Endodermal cell (in vitro differentiated cells): ENCODE measurements around the gene PAX8. TPM values are rescaled to one million over a fixed set of nuclear protein-coding genes. Genes with fewer than 3 reads are reported as not detected.

Experiments
- DNase-seq: peaks from one replicate; pipeline ENCODE4 v3.0.0-alpha.2; 2017
- H3K27ac ChIP-seq: 2 replicates; pipeline ENCODE4 v1.5.1; 2013; ENCODE audit warnings: mild to moderate bottlenecking, low read depth, low read length, moderate library complexity
- H3K27me3 ChIP-seq: 2 replicates; pipeline ENCODE4 v1.6.1; 2013; ENCODE audit warnings: mild to moderate bottlenecking, low read length, moderate library complexity; ENCODE audit not compliant: insufficient read depth, control insufficient read depth, poor library complexity, severe bottlenecking
- H3K36me3 ChIP-seq: 2 replicates; pipeline ENCODE4 v1.7.0; 2013; ENCODE audit warnings: mild to moderate bottlenecking, low read length, moderate library complexity; ENCODE audit not compliant: control insufficient read depth, insufficient read depth
- H3K4me1 ChIP-seq: one replicate; pipeline ENCODE4 v1.7.0; 2013; ENCODE audit warnings: low read length; ENCODE audit not compliant: control insufficient read depth, insufficient read depth
- H3K4me3 ChIP-seq: 2 replicates; pipeline ENCODE4 v1.5.1; 2013; ENCODE audit warnings: mild to moderate bottlenecking, low read length, moderate library complexity
- H3K9ac ChIP-seq: 2 replicates; pipeline ENCODE4 v1.6.1; 2013; ENCODE audit warnings: mild to moderate bottlenecking, low read length, moderate library complexity; ENCODE audit not compliant: poor library complexity, severe bottlenecking; ENCODE audit errors: extremely low read depth
- H3K9me3 ChIP-seq: 2 replicates; pipeline ENCODE4 v1.6.1; 2013; ENCODE audit warnings: mild to moderate bottlenecking, low read length, moderate library complexity; ENCODE audit not compliant: control insufficient read depth
- H3K27ac Mint-ChIP-seq: 2 replicates; pipeline ENCODE4 v1.8.0; 2020; ENCODE audit warnings: mixed read lengths
- H3K27me3 Mint-ChIP-seq: 2 replicates; pipeline ENCODE4 v1.8.0; 2021; ENCODE audit warnings: mild to moderate bottlenecking, mixed read lengths; ENCODE audit not compliant: insufficient read depth
- H3K36me3 Mint-ChIP-seq: 2 replicates; pipeline ENCODE4 v1.8.0; 2020; ENCODE audit warnings: low read depth, mixed read lengths
- H3K4me1 Mint-ChIP-seq: 2 replicates; pipeline ENCODE4 v1.8.0; 2020; ENCODE audit warnings: mixed read lengths
- H3K4me3 Mint-ChIP-seq: 2 replicates; pipeline ENCODE4 v1.8.0; 2020; ENCODE audit warnings: mild to moderate bottlenecking, moderate library complexity, mixed read lengths
- H3K9me3 Mint-ChIP-seq: 2 replicates; pipeline ENCODE4 v1.8.0; 2020; ENCODE audit warnings: mild to moderate bottlenecking, mixed read lengths
- WGBS, 2 experiments: methylation state at CpG; one replicate each; pipeline versions ENCODE4 v1.1.5 to v1.1.7; 2013; ENCODE audit warnings: missing lambda C conversion rate in 2 of 2, mixed read lengths in 1 of 2; ENCODE audit not compliant: insufficient coverage in 1 of 2, insufficient read length in 1 of 2; 5-methylcytosine and 5-hydroxymethylcytosine counted together
- total RNA-seq, 2 donors: library from RNA; stranded (reverse); fragmentation: NEBNext Ultra II Directional in 1 of 2; extraction: Animal tissue kit (Norgen Biotek cat#: 25700) in 1 of 2; gene quantifications; 2 replicates in 1 of 2; 3 replicates in 1 of 2; pipeline ENCODE4 v1.2.1, GENCODE V29; 2021
- TF ChIP-seq, protein P1 (sequence below): fragments of 200-600 bp; sonication (generic); conservative IDR thresholded peaks from 2 replicates; pipeline ENCODE4 v1.5.0; 2021; ENCODE audit warnings: antibody characterized with exemption, mild to moderate bottlenecking

Gene PAX8
- total RNA-seq, 2 donors from 2014 or later, result 0.09 to 0.11 TPM

- Histone ChIP-seq H3K27ac (no peak overlapping the region), H3K27me3 (no peaks in the 10 kb centered on the region), H3K9ac (no peak overlapping the region), H3K4me1 (no peaks in the 10 kb centered on the region), H3K36me3 (no peaks in the 10 kb centered on the region), H3K4me3 (no peak overlapping the region), H3K9me3 (no peaks in the 10 kb centered on the region)
- H3K9me3 Mint-ChIP-seq, result no peaks in the 10 kb centered on the region
- no peaks in the 10 kb centered on the region for H3K36me3 Mint-ChIP-seq
- no peak overlapping the region for H3K27ac Mint-ChIP-seq
- H3K4me3 Mint-ChIP-seq, result no peak overlapping the region
- DNase-seq, result no peak
- TF ChIP-seq, protein P1, sequence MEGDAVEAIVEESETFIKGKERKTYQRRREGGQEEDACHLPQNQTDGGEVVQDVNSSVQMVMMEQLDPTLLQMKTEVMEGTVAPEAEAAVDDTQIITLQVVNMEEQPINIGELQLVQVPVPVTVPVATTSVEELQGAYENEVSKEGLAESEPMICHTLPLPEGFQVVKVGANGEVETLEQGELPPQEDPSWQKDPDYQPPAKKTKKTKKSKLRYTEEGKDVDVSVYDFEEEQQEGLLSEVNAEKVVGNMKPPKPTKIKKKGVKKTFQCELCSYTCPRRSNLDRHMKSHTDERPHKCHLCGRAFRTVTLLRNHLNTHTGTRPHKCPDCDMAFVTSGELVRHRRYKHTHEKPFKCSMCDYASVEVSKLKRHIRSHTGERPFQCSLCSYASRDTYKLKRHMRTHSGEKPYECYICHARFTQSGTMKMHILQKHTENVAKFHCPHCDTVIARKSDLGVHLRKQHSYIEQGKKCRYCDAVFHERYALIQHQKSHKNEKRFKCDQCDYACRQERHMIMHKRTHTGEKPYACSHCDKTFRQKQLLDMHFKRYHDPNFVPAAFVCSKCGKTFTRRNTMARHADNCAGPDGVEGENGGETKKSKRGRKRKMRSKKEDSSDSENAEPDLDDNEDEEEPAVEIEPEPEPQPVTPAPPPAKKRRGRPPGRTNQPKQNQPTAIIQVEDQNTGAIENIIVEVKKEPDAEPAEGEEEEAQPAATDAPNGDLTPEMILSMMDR, result no peak
- peaks cover 11% of the 10 kb centered on the region for H3K27me3 Mint-ChIP-seq
- H3K4me1 Mint-ChIP-seq, result peaks cover 3% of the 10 kb centered on the region
- WGBS, 2 experiments, result 86 to 88% methylated on average over 12 to 14 of the region's 14 CpGs
Observed at GRCh38 chr2:113246606-113247005, 32.1 kb downstream of the PAX8 start.

DNA sequence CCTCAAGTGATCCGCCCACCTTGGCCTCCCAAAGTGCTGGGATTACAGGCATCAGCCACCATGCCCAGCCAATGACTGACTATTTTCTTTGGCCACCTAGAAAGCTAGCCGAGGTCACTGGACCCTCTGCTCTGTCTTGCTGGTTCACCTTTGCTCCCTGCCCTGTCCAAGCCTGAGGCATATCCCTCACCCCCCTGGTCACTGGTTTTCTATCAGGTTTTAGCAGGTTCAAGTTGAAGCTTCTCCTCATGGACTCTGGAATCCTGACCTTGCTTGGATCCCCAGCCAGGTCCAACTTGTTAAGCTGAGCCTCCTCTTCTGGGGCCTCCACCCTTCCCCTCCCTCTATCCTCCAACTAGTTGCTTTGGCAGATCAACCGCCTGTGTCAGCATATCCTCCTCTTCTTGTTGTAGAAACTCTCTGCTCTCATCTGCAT, 33.4 kb downstream of the PAX8 start:
- no peaks in the 10 kb centered on the region for H3K27me3 ChIP-seq
- no peaks in the 10 kb centered on the region for H3K9me3 Mint-ChIP-seq
- DNase-seq, result no peak
- no peak overlapping the region for H3K9ac ChIP-seq
- H3K4me3 Mint-ChIP-seq, result no peak overlapping the region
- H3K36me3 ChIP-seq, result no peaks in the 10 kb centered on the region
- no peaks in the 10 kb centered on the region for H3K36me3 Mint-ChIP-seq
- H3K27ac ChIP-seq, result no peak overlapping the region
- H3K9me3 ChIP-seq, result no peaks in the 10 kb centered on the region
- H3K4me1 Mint-ChIP-seq, result peaks cover 3% of the 10 kb centered on the region
- H3K4me3 ChIP-seq, result no peak overlapping the region
- WGBS, 2 experiments, result 86 to 100% methylated on average over 3 of the region's 3 CpGs
- H3K27me3 Mint-ChIP-seq, result peaks cover 11% of the 10 kb centered on the region
- no peak overlapping the region for H3K27ac Mint-ChIP-seq
- TF ChIP-seq, protein P1, result no peak
- H3K4me1 ChIP-seq, result no peaks in the 10 kb centered on the region

- Mint-ChIP-seq H3K4me3 (no peak overlapping the region), H3K27ac (no peak overlapping the region), H3K4me1 (no peaks in the 10 kb centered on the region), H3K9me3 (no peaks in the 10 kb centered on the region), H3K27me3 (peaks cover 14% of the 10 kb centered on the region), H3K36me3 (no peaks in the 10 kb centered on the region)
- no peak overlapping the region for H3K9ac ChIP-seq
- H3K27me3 ChIP-seq, result no peaks in the 10 kb centered on the region
- no peaks in the 10 kb centered on the region for H3K9me3 ChIP-seq
- peaks cover 4% of the 10 kb centered on the region for H3K36me3 ChIP-seq
- TF ChIP-seq, protein P1, result no peak
- H3K27ac ChIP-seq, result no peak overlapping the region
- H3K4me1 ChIP-seq, result no peaks in the 10 kb centered on the region
- no peak for DNase-seq
- 92 to 93% methylated on average over 4 to 6 of the region's 6 CpGs for WGBS, 2 experiments
- H3K4me3 ChIP-seq, result no peak overlapping the region
Observed at GRCh38 chr2:113242327-113242726, 36.4 kb downstream of the PAX8 start.
